Right lobe of liver (tissue), 4 donors: ENCODE results near the gene NT5DC3.

ENCODE experiments used
- CTCF ChIP-seq, 4 donors: fragments of 200-600 bp in 3 of 4; fragments of 450-650 bp in 1 of 4; IDR thresholded peaks; one replicate each; pipeline versions ENCODE4 v1.5.1 to v1.8.0; 2016 to 2022; ENCODE audit warnings: antibody characterized with exemption in 4 of 4, mild to moderate bottlenecking in 2 of 4
- POLR2A ChIP-seq: fragments of 450-650 bp; IDR thresholded peaks from one replicate; pipeline ENCODE4 v1.6.1; 2017; ENCODE audit warnings: antibody characterized with exemption, mild to moderate bottlenecking
- donor health status: DM: no; HTN: no; CAD: no.
- donor health status: DM: no; HTN: no; CAD: no.
- donor health status: DM: no; HTN: yes; CAD: no.

GRCh38 chr12:103879048-103879692 lies 38.1 kb upstream of the NT5DC3 start:
- no peak for TF ChIP-seq CTCF (IDR thresholded peaks at IDR 0.05)
- TF ChIP-seq POLR2A: no peak
